GM12878 (cell line): ENCODE measurements around the gene EIF6. TPM values are rescaled to one million over a fixed set of nuclear protein-coding genes. Genes with fewer than 3 reads are reported as not detected.

Source experiments
- ATAC-seq: fragments of 200-7000 bp; cut with Tn5 transposase; 3 replicates; pipeline ENCODE4 v1.9.1; 2020; ENCODE audit warnings: mild to moderate bottlenecking, moderate library complexity
- BruUV-seq: library from RNA; stranded (reverse); fragments of 400-500 nt; replicated peaks from 2 replicates; lab custom pipeline; 2021; lab: Mats Ljungman, UMichigan
- CTCF ChIA-PET: fragments of 300-600 bp; sonication (Branson Sonifier 250); formaldehyde crosslinking; extraction: SDS; loops from one replicate; lab custom pipeline; 2021; ENCODE audit warnings: inconsistent platforms; lab: Yijun Ruan, JAX
- POLR2A ChIA-PET: fragments of 350-600 bp; formaldehyde crosslinking; extraction: SDS; loops from one replicate; lab custom pipeline; 2021; ENCODE audit warnings: inconsistent platforms; lab: Charles Lee
- RAD21 ChIA-PET: fragments of 300-600 bp; sonication (Branson Sonifier 250); formaldehyde crosslinking; loops from one replicate; lab custom pipeline; 2023; ENCODE audit warnings: antibody characterized with exemption; ENCODE audit not compliant: unreplicated experiment; lab: Charles Lee
- SMC1A ChIA-PET: fragments of 300-600 bp; sonication (Branson Sonifier 250); formaldehyde crosslinking; loops from one replicate; lab custom pipeline; 2023; ENCODE audit not compliant: unreplicated experiment, uncharacterized antibody; lab: Charles Lee
- DNase-seq: peaks from one replicate; pipeline ENCODE4 v3.0.0-alpha.2; 2011; ENCODE audit warnings: low read depth, low spot score
- FAIRE-seq: peaks from 3 replicates; lab custom pipeline; 2011; peaks lifted over from hg19 to GRCh38; lab: Jason Lieb, UNC
- H2AFZ ChIP-seq: 2 replicates; pipeline ENCODE4 v1.6.0; 2011; ENCODE audit warnings: low read depth, low read length, control low read depth; ENCODE audit not compliant: control insufficient read depth
- H3K27ac ChIP-seq: 2 replicates; pipeline ENCODE4 v1.5.1; 2011; ENCODE audit warnings: control low read depth; ENCODE audit not compliant: control insufficient read depth, insufficient read depth
- H3K27me3 ChIP-seq, 2 experiments: replicated peaks in 1 of 2; 2 replicates each; pipeline versions ENCODE4 v1.6.0 to v1.6.1; 2011; ENCODE audit warnings: low read length in 1 of 2; ENCODE audit not compliant: control insufficient read depth in 2 of 2, insufficient read depth in 2 of 2
- H3K36me3 ChIP-seq, 2 experiments: 2 replicates each; pipeline ENCODE4 v1.5.1; 2011; ENCODE audit warnings: low read length in 1 of 2; ENCODE audit not compliant: control insufficient read depth in 2 of 2, insufficient read depth in 2 of 2
- H3K4me1 ChIP-seq: 2 replicates; pipeline ENCODE4 v1.6.1; 2011; ENCODE audit warnings: mild to moderate bottlenecking, low read length, moderate library complexity, mixed read lengths; ENCODE audit not compliant: control insufficient read depth, insufficient read depth
- H3K4me2 ChIP-seq: 2 replicates; pipeline ENCODE4 v1.6.0; 2011; ENCODE audit warnings: control low read depth; ENCODE audit not compliant: control insufficient read depth, insufficient read depth
- H3K4me3 ChIP-seq: fragments of 200-600 bp; sonication (generic); 2 replicates; pipeline ENCODE4 v1.5.1; 2016
- H3K79me2 ChIP-seq: 2 replicates; pipeline ENCODE4 v1.6.0; 2011; ENCODE audit warnings: low read length; ENCODE audit not compliant: control insufficient read depth, insufficient read depth
- H3K9ac ChIP-seq: 2 replicates; pipeline ENCODE4 v1.8.0; 2011; ENCODE audit warnings: low read length, control low read depth, mixed read lengths; ENCODE audit not compliant: control insufficient read depth, insufficient read depth
- H3K9me3 ChIP-seq: replicated peaks from 3 replicates; pipeline ENCODE4 v1.5.1; 2011; ENCODE audit warnings: mild to moderate bottlenecking, low read length; ENCODE audit not compliant: control insufficient read depth, insufficient read depth
- H4K20me1 ChIP-seq: 2 replicates; pipeline ENCODE4 v1.6.0; 2011; ENCODE audit not compliant: control insufficient read depth, insufficient read depth
- BCL3 ChIP-seq: IDR thresholded peaks from 2 replicates; pipeline ENCODE4 v1.6.1; 2011; ENCODE audit warnings: borderline replicate concordance, low read depth, mild to moderate bottlenecking, moderate library complexity, low read length; ENCODE audit not compliant: insufficient read depth, poor library complexity, severe bottlenecking
- CHD2 ChIP-seq: IDR thresholded peaks from 2 replicates; pipeline ENCODE4 v1.6.1; 2011; ENCODE audit warnings: low read depth, low read length, improper control_type of control experiment, borderline replicate concordance
- CREB1 ChIP-seq: IDR thresholded peaks from 2 replicates; pipeline ENCODE4 v1.6.1; 2012; ENCODE audit warnings: low read depth, mild to moderate bottlenecking, inconsistent platforms
- E2F4 ChIP-seq: IDR thresholded peaks from 2 replicates; pipeline ENCODE4 v1.6.1; 2012; ENCODE audit warnings: low read depth, low read length, improper control_type of control experiment
- GABPA ChIP-seq: IDR thresholded peaks from 2 replicates; pipeline ENCODE4 v1.6.1; 2014; ENCODE audit warnings: antibody characterized with exemption, low read depth, mild to moderate bottlenecking, inconsistent platforms
- IKZF1 ChIP-seq: fragments of 450-650 bp; conservative IDR thresholded peaks from 2 replicates; pipeline ENCODE4 v1.6.1; 2017; ENCODE audit warnings: antibody characterized with exemption, mild to moderate bottlenecking
- IRF4 ChIP-seq: IDR thresholded peaks from 2 replicates; pipeline ENCODE4 v1.6.1; 2011; ENCODE audit warnings: low read depth, low read length
- JUND ChIP-seq: IDR thresholded peaks from 2 replicates; pipeline ENCODE4 v1.6.1; 2012; ENCODE audit warnings: low read depth, mild to moderate bottlenecking, low read length, improper control_type of control experiment, moderate library complexity
- MLLT1 ChIP-seq: fragments of 450-650 bp; IDR thresholded peaks from 2 replicates; pipeline ENCODE4 v1.6.1; 2016; ENCODE audit warnings: mild to moderate bottlenecking
- NR2F1 ChIP-seq: fragments of 450-650 bp; conservative IDR thresholded peaks from 2 replicates; pipeline ENCODE4 v1.6.1; 2017; ENCODE audit warnings: mild to moderate bottlenecking
- SREBF1 ChIP-seq: IDR thresholded peaks from 2 replicates; pipeline ENCODE4 v1.6.1; 2012; ENCODE audit warnings: mild to moderate bottlenecking, low read length
- SREBF2 ChIP-seq: IDR thresholded peaks from 2 replicates; pipeline ENCODE4 v1.6.1; 2012; ENCODE audit warnings: mild to moderate bottlenecking, low read length
- SUZ12 ChIP-seq: fragments of 200-600 bp; sonication (generic); IDR thresholded peaks from one replicate; pipeline ENCODE4 v1.6.1; 2018; ENCODE audit warnings: antibody characterized with exemption, mild to moderate bottlenecking; ENCODE audit not compliant: unreplicated experiment
- TBL1XR1 ChIP-seq: IDR thresholded peaks from 2 replicates; pipeline ENCODE4 v1.6.1; 2012; ENCODE audit warnings: low read depth, low read length, improper control_type of control experiment
- USF2 ChIP-seq: IDR thresholded peaks from 2 replicates; pipeline ENCODE4 v1.6.1; 2011; ENCODE audit warnings: low read depth, low read length, improper control_type of control experiment, borderline replicate concordance
- ZBED1 ChIP-seq: IDR thresholded peaks from 2 replicates; pipeline ENCODE4 v1.6.1; 2016; ENCODE audit warnings: borderline replicate concordance
- WGBS: methylation state at CpG from one replicate; pipeline ENCODE4 v1.1.6; 2016; ENCODE audit warnings: low lambda C conversion rate; ENCODE audit not compliant: insufficient replicate concordance, insufficient coverage; ENCODE audit errors: missing lambda C conversion rate; 5-methylcytosine and 5-hydroxymethylcytosine counted together
- in situ Hi-C: fragments of 300-500 bp; cut with MboI; formaldehyde crosslinking; loops from 9 replicates; pipeline ENCODE4 v1.14.3; 2018; ENCODE audit warnings: mixed read lengths
- intact Hi-C: fragments of 100-400 bp; cut with micrococcal nuclease; formaldehyde crosslinking; loops from one replicate; pipeline ENCODE4 v1.14.2; 2022; ENCODE audit not compliant: unreplicated experiment
- polyA plus RNA-seq, 11 experiments: library from polyadenylated mRNA; depleted of rRNA in 4 of 11; unstranded in 6 of 11; stranded (reverse) in 5 of 11; fragments of >200 nt; fragmentation: Nextera tagmentation in 4 of 11; fragmentation: Illumina TruSeq in 1 of 11; extraction: Ambion mirVana in 4 of 11; extraction: Trizol in 1 of 11; gene quantifications; 1 replicate in 1 of 11; 2 replicates in 10 of 11; pipeline versions ENCODE4 v1.2.1 to v1.2.3, GENCODE V29; 2011 to 2016; ENCODE audit warnings: inconsistent platforms in 2 of 11, missing spikeins in 2 of 11, low read depth in 1 of 11
- total RNA-seq, 4 experiments: library from RNA; depleted of rRNA in 3 of 4; stranded (reverse); fragments of >200 nt in 3 of 4; fragmentation: Illumina TruSeq in 1 of 4; extraction: Trizol in 1 of 4; gene quantifications; 2 replicates each; pipeline versions ENCODE4 v1.2.1 to v1.2.3, GENCODE V29; 2013 to 2021

The EIF6 gene
- total and polyA plus RNA-seq, 10 of the 15 experiments (the other 5 are each of a cell fraction or from before 2014, with no cell fraction given), result 127 to 607 (median 197) TPM

- TF ChIP-seq SREBF1 (no peak), CHD2 (no peak), BCL3 (no peak)
These were observed 43.6 kb upstream of the EIF6 start (continued) for GRCh38 chr20:35328095-35328685.

GRCh38 chr20:35327074-35327976 lies 42.8 kb upstream of the EIF6 start:
- SMC1A ChIA-PET, result no interaction called here
- FAIRE-seq, result no peak
- in situ Hi-C loops, result no loop called here
- no peak for TF ChIP-seq ZBED1
- no peak for TF ChIP-seq SREBF1
- no peak for TF ChIP-seq IKZF1
- no peak for TF ChIP-seq NR2F1
- TF ChIP-seq JUND, result no peak
- TF ChIP-seq TBL1XR1, result no peak
- no peak for TF ChIP-seq CREB1
- TF ChIP-seq E2F4, result no peak
- TF ChIP-seq IRF4, result no peak
- TF ChIP-seq USF2, result no peak
- TF ChIP-seq MLLT1, result no peak
- no peak for TF ChIP-seq GABPA
- no peak for TF ChIP-seq SREBF2
- no peak for TF ChIP-seq SUZ12

More at GRCh38 chr20:35327074-35327976, 42.8 kb upstream of the EIF6 start:
- H3K79me2 ChIP-seq, result no peaks in the 10 kb centered on the region
- DNase-seq (no peak), ATAC-seq (no peak)
- ChIA-PET CTCF (interaction anchor here (1.6 to 4.4 kb wide), 2 partner anchors 22 to 120 kb away, joined by 3 to 57 read pairs; no protein-coding TSS in a partner anchor), POLR2A (no interaction called here), RAD21 (interaction anchor here (0.7 kb wide), 1 partner anchor 51 kb away, joined by 3 read pairs; no protein-coding TSS in a partner anchor)
- intact Hi-C loops, result no loop called here
- no peaks in the 10 kb centered on the region for H4K20me1 ChIP-seq
- no peak overlapping the region for H2AFZ ChIP-seq
- WGBS, result 97% methylated on average over 2 of the region's 4 CpGs
- no peak overlapping the region for H3K4me3 ChIP-seq
- no peaks in the 10 kb centered on the region for H3K9me3 ChIP-seq
- no peaks in the 10 kb centered on the region for H3K27me3 ChIP-seq
- H3K4me2 ChIP-seq, result no peak overlapping the region
- no peaks in the 10 kb centered on the region for H3K4me1 ChIP-seq
- H3K9ac ChIP-seq, result no peak overlapping the region
- no TSS peak for BruUV-seq
- no peak overlapping the region for H3K27ac ChIP-seq
- H3K36me3 ChIP-seq, result peaks cover 0 to 7% of the 10 kb centered on the region in 2 experiments; a peak in 2 of 4 replicates
